ENCODE results near the gene PPP2R5C.

- TF ChIP-seq, protein P1, sequence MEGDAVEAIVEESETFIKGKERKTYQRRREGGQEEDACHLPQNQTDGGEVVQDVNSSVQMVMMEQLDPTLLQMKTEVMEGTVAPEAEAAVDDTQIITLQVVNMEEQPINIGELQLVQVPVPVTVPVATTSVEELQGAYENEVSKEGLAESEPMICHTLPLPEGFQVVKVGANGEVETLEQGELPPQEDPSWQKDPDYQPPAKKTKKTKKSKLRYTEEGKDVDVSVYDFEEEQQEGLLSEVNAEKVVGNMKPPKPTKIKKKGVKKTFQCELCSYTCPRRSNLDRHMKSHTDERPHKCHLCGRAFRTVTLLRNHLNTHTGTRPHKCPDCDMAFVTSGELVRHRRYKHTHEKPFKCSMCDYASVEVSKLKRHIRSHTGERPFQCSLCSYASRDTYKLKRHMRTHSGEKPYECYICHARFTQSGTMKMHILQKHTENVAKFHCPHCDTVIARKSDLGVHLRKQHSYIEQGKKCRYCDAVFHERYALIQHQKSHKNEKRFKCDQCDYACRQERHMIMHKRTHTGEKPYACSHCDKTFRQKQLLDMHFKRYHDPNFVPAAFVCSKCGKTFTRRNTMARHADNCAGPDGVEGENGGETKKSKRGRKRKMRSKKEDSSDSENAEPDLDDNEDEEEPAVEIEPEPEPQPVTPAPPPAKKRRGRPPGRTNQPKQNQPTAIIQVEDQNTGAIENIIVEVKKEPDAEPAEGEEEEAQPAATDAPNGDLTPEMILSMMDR (IDR thresholded peaks at IDR 0.05): no peak
- TF ChIP-seq POLR2AphosphoS5 (IDR thresholded peaks at IDR 0.05; ENCODE audit: low read depth, low read length): no peak
- no peak for TF ChIP-seq REST (IDR thresholded peaks at IDR 0.05; ENCODE audit: insufficient read depth in 1 of 2, low read depth in 2 of 2, low read length in 1 of 2)
These were observed 81.5 kb downstream of the PPP2R5C start for GRCh38 chr14:101843038-101843437.
